ENCODE data around the gene COLGALT1.

- no peak for TF ChIP-seq CTCF (IDR thresholded peaks at IDR 0.05; ENCODE audit: insufficient read depth, low read length, poor library complexity, severe bottlenecking)
- TF ChIP-seq EZH2phosphoT487 (conservative IDR thresholded peaks at IDR 0.05; ENCODE audit: low read length) = no peak
Measured at GRCh38 chr19:17576758-17577456, 21.5 kb downstream of the COLGALT1 start.

Data from SU-DHL-6 (cell line).